HepG2 (cell line): ENCODE measurements around the gene NOL11. TPM values are rescaled to one million over a fixed set of nuclear protein-coding genes. Genes with fewer than 3 reads are reported as not detected.

ENCODE experiments used
- ATAC-seq: fragments of 200-7000 bp; cut with Tn5 transposase; 3 replicates; pipeline ENCODE4 v1.9.1; 2020; ENCODE audit warnings: mild to moderate bottlenecking, moderate library complexity
- BruUV-seq: library from RNA; stranded (reverse); fragments of 400-500 nt; replicated peaks from 2 replicates; lab custom pipeline; 2021; lab: Mats Ljungman, UMichigan
- CTCF ChIA-PET: fragments of 300-600 bp; formaldehyde crosslinking; extraction: SDS; loops from one replicate; lab custom pipeline; 2021; ENCODE audit warnings: low total read pairs, inconsistent platforms, low intra/inter-chr PET ratio; lab: Yijun Ruan, JAX
- POLR2A ChIA-PET: fragments of 350-600 bp; sonication (Branson Sonifier 250); formaldehyde crosslinking; loops from one replicate; lab custom pipeline; 2020; ENCODE audit warnings: antibody characterized with exemption, inconsistent platforms; lab: Yijun Ruan, JAX
- DNase-seq: peaks from one replicate; pipeline ENCODE4 v3.0.0-alpha.2; 2015; ENCODE audit warnings: low spot score
- FAIRE-seq: peaks from 3 replicates; lab custom pipeline; 2011; peaks lifted over from hg19 to GRCh38; lab: Jason Lieb, UNC
- H2AFZ ChIP-seq: one replicate; pipeline ENCODE4 v1.6.1; 2011; ENCODE audit warnings: low read length, inconsistent platforms
- H3K27ac ChIP-seq: fragments of 300-600 bp; 3 replicates; pipeline ENCODE4 v1.8.0; 2011; ENCODE audit warnings: mixed run types, mild to moderate bottlenecking, mixed read lengths, low read length, inconsistent platforms; ENCODE audit not compliant: insufficient read depth; ENCODE audit errors: extremely low read length
- H3K27me3 ChIP-seq, 2 experiments: fragments of 200-600 bp in 1 of 2; 2 replicates in 1 of 2; 3 replicates in 1 of 2; pipeline versions ENCODE4 v1.6.0 to v1.8.0; 2011; ENCODE audit warnings: low read length in 2 of 2, mild to moderate bottlenecking in 2 of 2, moderate library complexity in 2 of 2, inconsistent platforms in 1 of 2; ENCODE audit not compliant: insufficient read depth in 2 of 2, control insufficient read depth in 1 of 2
- H3K36me3 ChIP-seq, 2 experiments: fragments of 200-600 bp in 1 of 2; replicated peaks in 1 of 2; 2 replicates in 1 of 2; 3 replicates in 1 of 2; pipeline versions ENCODE4 v1.5.1 to v1.8.0; 2011; ENCODE audit warnings: low read length in 2 of 2, inconsistent platforms in 1 of 2; ENCODE audit not compliant: insufficient read depth in 2 of 2, control insufficient read depth in 1 of 2
- H3K4me1 ChIP-seq: 2 replicates; pipeline ENCODE4 v1.5.1; 2012; ENCODE audit warnings: low read length, inconsistent platforms; ENCODE audit not compliant: insufficient read depth
- H3K4me2 ChIP-seq: 2 replicates; pipeline ENCODE4 v1.6.0; 2011; ENCODE audit warnings: low read depth, low read length, inconsistent platforms
- H3K4me3 ChIP-seq, 3 experiments: fragments of 200-600 bp in 1 of 3; sonication (generic), shearing (Covaris generic) in 1 of 3; replicated peaks in 1 of 3; 2 replicates each; pipeline ENCODE4 v1.5.1; 2011 to 2016; ENCODE audit warnings: low read length in 3 of 3, inconsistent platforms in 2 of 3, low read depth in 2 of 3, mild to moderate bottlenecking in 2 of 3, control low read depth in 1 of 3, mixed read lengths in 1 of 3; ENCODE audit not compliant: insufficient read depth in 1 of 3
- H3K79me2 ChIP-seq: one replicate; pipeline ENCODE4 v1.6.1; 2011; ENCODE audit warnings: low read length, inconsistent platforms; ENCODE audit not compliant: insufficient read depth
- H3K9ac ChIP-seq: 2 replicates; pipeline ENCODE4 v1.6.0; 2011; ENCODE audit warnings: mild to moderate bottlenecking, low read depth, low read length, inconsistent platforms; ENCODE audit not compliant: insufficient read depth
- H3K9me3 ChIP-seq: 2 replicates; pipeline ENCODE4 v1.5.1; 2012; ENCODE audit warnings: mild to moderate bottlenecking, low read length
- H4K20me1 ChIP-seq: 2 replicates; pipeline ENCODE4 v1.6.0; 2011; ENCODE audit warnings: inconsistent platforms, mild to moderate bottlenecking, low read length, moderate library complexity; ENCODE audit not compliant: insufficient read depth
- AKNA ChIP-seq: sonication (generic); formaldehyde crosslinking; IDR thresholded peaks from 2 replicates; pipeline ENCODE4 v1.4.0; 2020; ENCODE audit warnings: missing genetic modification reagents, borderline replicate concordance
- ARNTL ChIP-seq: sonication (generic); formaldehyde crosslinking; IDR thresholded peaks from 2 replicates; pipeline ENCODE4 v1.4.0; 2020; ENCODE audit warnings: mild to moderate bottlenecking, missing genetic modification reagents
- BRCA1 ChIP-seq: sonication (generic); formaldehyde crosslinking; IDR thresholded peaks from 2 replicates; pipeline ENCODE4 v1.4.0; 2020; ENCODE audit warnings: missing genetic modification reagents
- MAF1 ChIP-seq: sonication (generic); formaldehyde crosslinking; IDR thresholded peaks from 2 replicates; pipeline ENCODE4 v1.5.0; 2020; ENCODE audit warnings: missing genetic modification reagents, borderline replicate concordance
- MYNN ChIP-seq: sonication (generic); formaldehyde crosslinking; IDR thresholded peaks from 2 replicates; pipeline ENCODE4 v1.4.0; 2020; ENCODE audit warnings: mild to moderate bottlenecking, low read depth, missing genetic modification reagents
- WGBS: methylation state at CpG from one replicate; pipeline ENCODE4 v1.1.6; 2017; ENCODE audit warnings: low lambda C conversion rate; 5-methylcytosine and 5-hydroxymethylcytosine counted together
- in situ Hi-C: cut with HindIII; loops from 2 replicates; pipeline ENCODE4 v1.10.0; 2017; ENCODE audit warnings: low pct_unique_long_range_greater_than_20kb; ENCODE audit not compliant: extremely low pct_ligation_motif_present
- intact Hi-C: fragments of 100-400 bp; cut with micrococcal nuclease; formaldehyde crosslinking; loops from one replicate; pipeline ENCODE4 v1.10.0; 2022; ENCODE audit not compliant: unreplicated experiment
- polyA plus RNA-seq, 8 experiments: library from polyadenylated mRNA; depleted of rRNA in 3 of 8; stranded (reverse) in 7 of 8; unstranded in 1 of 8; fragments of >200 nt; fragmentation: Illumina TruSeq in 4 of 8; extraction: Trizol in 4 of 8; gene quantifications; 2 replicates each; pipeline versions ENCODE4 v1.2.1 to v1.2.3, GENCODE V29; 2011 to 2016; ENCODE audit warnings: low read depth in 4 of 8, missing spikeins in 1 of 8, mixed read lengths in 1 of 8; ENCODE audit not compliant: insufficient read depth in 1 of 8
- total RNA-seq, 5 experiments: library from RNA; depleted of rRNA; stranded (reverse); fragments of >200 nt; fragmentation: Illumina TruSeq; extraction: Trizol; gene quantifications; 2 replicates each; pipeline ENCODE4 v1.2.3, GENCODE V29; 2016; ENCODE audit warnings: low read depth in 1 of 5

NOL11 gene
- total and polyA plus RNA-seq, 2 of the 13 experiments (the other 11 are each of a cell fraction or from before 2014, with no cell fraction given): 45.8 to 124 TPM

- no TSS peak for BruUV-seq
Observed at GRCh38 chr17:67696853-67697498, 20.8 kb upstream of the NOL11 start.

More at GRCh38 chr17:67696853-67697498, 20.8 kb upstream of the NOL11 start:
- FAIRE-seq (no peak), DNase-seq (no peak), ATAC-seq (no peak)
- Histone ChIP-seq H3K27me3 (peaks cover 0 to 7% of the 10 kb centered on the region in 2 experiments; a peak in 1 of 5 replicates), H4K20me1 (no peaks in the 10 kb centered on the region), H3K27ac (no peak overlapping the region), H3K4me3 (no peak overlapping the region), H3K9ac (no peak overlapping the region), H3K4me1 (0 out of 2 replicates have a peak, but pooled peaks cover 7% of the 10 kb centered on the region), H3K9me3 (no peaks in the 10 kb centered on the region), H3K36me3 (no peaks in the 10 kb centered on the region), H3K79me2 (no peaks in the 10 kb centered on the region), H3K4me2 (no peak overlapping the region), H2AFZ (no peak overlapping the region)
- TF ChIP-seq MAF1 (CRISPR knock-in tag): no peak
- TF ChIP-seq BRCA1: no peak
- no peak for TF ChIP-seq MYNN (CRISPR knock-in tag)
- no peak for TF ChIP-seq ARNTL (CRISPR knock-in tag)
- no peak for TF ChIP-seq AKNA (CRISPR knock-in tag)
- intact Hi-C loops (no loop called here), in situ Hi-C loops (no loop called here)
- ChIA-PET CTCF (no interaction called here), POLR2A (no interaction called here)
- 58% methylated on average over 4 of the region's 4 CpGs for WGBS
